ENCODE data around the gene MATN1. TPM values are rescaled to one million over a fixed set of nuclear protein-coding genes. Genes with fewer than 3 reads are reported as not detected.

Gene MATN1
- total RNA-seq, 1 donor from 2014 or later, result 0.47 TPM

- H3K9me3 Mint-ChIP-seq (ENCODE audit: low read depth), result no peaks in the 10 kb centered on the region
- DNase-seq (ENCODE audit: low spot score), result no peak
- no peak overlapping the region for H3K4me3 Mint-ChIP-seq (ENCODE audit: unreplicated experiment)
- peaks cover 11% of the 10 kb centered on the region for H3K27me3 Mint-ChIP-seq (ENCODE audit: low read depth)
- H3K4me1 Mint-ChIP-seq (ENCODE audit: low read depth), result peaks cover 3% of the 10 kb centered on the region
- no peak for TF ChIP-seq CTCF (IDR thresholded peaks at IDR 0.05)
- no peak overlapping the region for H3K27ac Mint-ChIP-seq (ENCODE audit: unreplicated experiment)
- no peaks in the 10 kb centered on the region for H3K36me3 Mint-ChIP-seq (ENCODE audit: low read depth)
Measured at GRCh38 chr1:30746212-30747032, 23.0 kb upstream of the MATN1 start.

DNA sequence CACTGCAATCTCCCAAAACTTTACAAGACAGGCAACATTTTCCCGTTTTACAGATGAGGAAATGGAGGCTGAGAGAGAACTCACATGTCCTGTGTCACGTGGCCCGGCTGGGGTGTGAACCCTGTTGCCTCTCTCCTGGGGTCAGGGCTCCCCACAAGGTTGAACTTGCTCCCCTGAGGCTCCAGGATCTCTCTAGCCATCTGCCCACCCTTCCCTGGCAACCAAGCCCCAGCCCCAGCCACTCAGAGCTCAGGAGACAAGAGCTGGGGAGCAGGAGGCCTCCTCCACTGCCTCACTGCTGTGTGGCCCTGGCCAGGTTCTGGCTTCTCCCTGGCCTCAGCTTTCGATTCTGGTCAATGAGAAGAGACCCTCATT is 22.4 kb upstream of the MATN1 start:
- Mint-ChIP-seq H3K9me3 (ENCODE audit: low read depth) (no peaks in the 10 kb centered on the region), H3K27me3 (ENCODE audit: low read depth) (peaks cover 15% of the 10 kb centered on the region), H3K4me1 (ENCODE audit: low read depth) (peaks cover 3% of the 10 kb centered on the region), H3K4me3 (ENCODE audit: unreplicated experiment) (no peak overlapping the region), H3K27ac (ENCODE audit: unreplicated experiment) (no peak overlapping the region), H3K36me3 (ENCODE audit: low read depth) (no peaks in the 10 kb centered on the region)
- TF ChIP-seq CTCF (IDR thresholded peaks at IDR 0.05), result no peak
- DNase-seq (ENCODE audit: low spot score), result no peak

DNA sequence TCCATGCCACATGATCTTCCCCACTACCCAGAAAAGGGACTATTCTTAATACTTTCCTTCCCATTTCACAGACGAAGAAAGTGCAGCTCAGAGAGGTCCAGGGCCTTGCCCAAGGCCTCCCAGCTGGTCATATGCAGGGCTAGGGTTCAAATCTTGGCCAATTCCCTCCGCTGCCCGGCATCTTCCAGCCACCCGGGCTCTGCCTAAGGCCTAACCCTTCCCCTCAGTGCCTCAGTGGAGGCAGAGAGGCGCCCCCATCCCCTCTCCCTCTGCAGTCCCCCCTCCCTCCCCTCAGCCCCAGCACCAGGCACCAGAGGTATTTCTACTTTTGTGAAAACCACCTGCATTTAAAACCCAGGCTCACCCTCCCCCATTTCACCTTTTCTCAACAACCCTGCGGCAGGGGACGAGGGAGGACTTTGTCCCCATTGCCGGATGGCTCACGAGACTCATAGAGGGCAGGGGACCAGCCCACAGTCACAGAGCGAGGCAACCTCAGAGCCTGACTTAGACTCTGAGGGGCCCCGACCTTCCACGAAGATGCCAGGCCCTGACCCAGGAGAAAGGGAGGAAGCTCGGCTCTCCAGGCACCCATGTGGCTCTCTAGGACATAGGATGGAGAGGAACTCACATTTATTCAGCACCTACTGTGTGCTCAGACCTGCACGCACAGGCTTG is 21.9 kb upstream of the MATN1 start:
- peaks cover 3% of the 10 kb centered on the region for H3K4me1 Mint-ChIP-seq (ENCODE audit: low read depth)
- H3K9me3 Mint-ChIP-seq (ENCODE audit: low read depth), result no peaks in the 10 kb centered on the region
- no peak for DNase-seq (ENCODE audit: low spot score)
- H3K36me3 Mint-ChIP-seq (ENCODE audit: low read depth), result no peaks in the 10 kb centered on the region
- TF ChIP-seq CTCF (IDR thresholded peaks at IDR 0.05), result no peak
- peaks cover 16% of the 10 kb centered on the region for H3K27me3 Mint-ChIP-seq (ENCODE audit: low read depth)
- H3K27ac Mint-ChIP-seq (ENCODE audit: unreplicated experiment), result no peak overlapping the region
- no peak overlapping the region for H3K4me3 Mint-ChIP-seq (ENCODE audit: unreplicated experiment)

DNA sequence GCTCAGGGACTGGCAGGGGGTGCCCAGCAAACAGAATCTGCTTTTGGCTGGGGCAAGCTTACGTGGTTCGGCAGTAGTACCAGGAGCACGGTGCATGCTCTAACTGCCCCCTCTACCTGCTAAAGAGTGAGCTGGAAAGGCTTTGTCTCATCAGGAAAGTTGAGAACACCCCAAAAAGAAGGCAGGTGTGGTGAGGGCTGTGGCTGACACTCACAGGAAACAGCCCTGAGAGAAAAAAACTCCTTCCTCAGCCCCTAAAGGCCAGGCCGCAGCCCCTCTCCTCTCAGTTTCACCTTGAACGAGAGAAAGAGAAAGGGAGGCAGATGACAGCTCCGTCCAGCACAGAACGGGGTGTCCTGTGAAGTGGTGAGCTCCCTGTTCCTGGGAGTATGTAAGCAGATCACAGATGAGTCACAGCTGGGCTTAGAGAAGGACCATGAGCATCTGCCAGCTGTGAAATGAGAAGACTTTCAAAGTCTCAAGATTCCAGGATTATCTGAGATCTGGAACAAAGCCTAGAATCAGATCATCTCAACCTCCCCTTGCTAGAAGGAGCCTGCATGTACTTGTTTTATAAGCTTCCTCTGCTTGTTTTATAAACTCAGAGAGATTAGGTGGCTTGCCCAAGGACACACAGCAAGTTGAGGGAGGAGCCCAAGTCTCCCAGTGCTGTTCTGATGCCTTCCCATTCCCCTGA is 20.8 kb upstream of the MATN1 start:
- Mint-ChIP-seq H3K27ac (ENCODE audit: unreplicated experiment) (no peak overlapping the region), H3K4me1 (ENCODE audit: low read depth) (peaks cover 3% of the 10 kb centered on the region), H3K36me3 (ENCODE audit: low read depth) (no peaks in the 10 kb centered on the region), H3K4me3 (ENCODE audit: unreplicated experiment) (no peak overlapping the region), H3K27me3 (ENCODE audit: low read depth) (peaks cover 16% of the 10 kb centered on the region), H3K9me3 (ENCODE audit: low read depth) (no peaks in the 10 kb centered on the region)
- DNase-seq (ENCODE audit: low spot score), result no peak
- no peak for TF ChIP-seq CTCF (IDR thresholded peaks at IDR 0.05)

GRCh38 chr1:30743584-30744059 is 20.2 kb upstream of the MATN1 start:
- Mint-ChIP-seq H3K4me1 (ENCODE audit: low read depth) (peaks cover under 1% of the 10 kb centered on the region), H3K36me3 (ENCODE audit: low read depth) (no peaks in the 10 kb centered on the region), H3K27ac (ENCODE audit: unreplicated experiment) (no peak overlapping the region), H3K27me3 (ENCODE audit: low read depth) (peaks cover 16% of the 10 kb centered on the region), H3K4me3 (ENCODE audit: unreplicated experiment) (no peak overlapping the region), H3K9me3 (ENCODE audit: low read depth) (no peaks in the 10 kb centered on the region)
- DNase-seq (ENCODE audit: low spot score), result no peak
- no peak for TF ChIP-seq CTCF (IDR thresholded peaks at IDR 0.05)
